Astrocyte (in vitro differentiated cells and primary cell): ENCODE measurements around the gene SIN3B. TPM values are rescaled to one million over a fixed set of nuclear protein-coding genes. Genes with fewer than 3 reads are reported as not detected.

Experiments used
- DNase-seq: peaks from one replicate; pipeline ENCODE4 v3.0.0-alpha.2; 2010; ENCODE audit warnings: low read depth
- FAIRE-seq: peaks from 2 replicates; lab custom pipeline; 2011; peaks lifted over from hg19 to GRCh38; lab: Jason Lieb, UNC
- H2AFZ ChIP-seq: 2 replicates; pipeline ENCODE4 v1.6.0; 2012; ENCODE audit warnings: low read depth, low read length, inconsistent platforms
- H3K27ac ChIP-seq: 2 replicates; pipeline ENCODE4 v1.5.1; 2011; ENCODE audit warnings: low read depth, low read length, inconsistent platforms
- H3K27me3 ChIP-seq: 2 replicates; pipeline ENCODE4 v1.6.0; 2011; ENCODE audit warnings: low read length, inconsistent platforms; ENCODE audit not compliant: insufficient read depth
- H3K36me3 ChIP-seq: 2 replicates; pipeline ENCODE4 v1.5.1; 2011; ENCODE audit warnings: low read length, inconsistent platforms; ENCODE audit not compliant: insufficient read depth
- H3K4me1 ChIP-seq: 2 replicates; pipeline ENCODE4 v1.5.1; 2011; ENCODE audit warnings: low read length, inconsistent platforms; ENCODE audit not compliant: insufficient read depth
- H3K4me2 ChIP-seq: 2 replicates; pipeline ENCODE4 v1.6.0; 2012; ENCODE audit warnings: low read length, inconsistent platforms
- H3K4me3 ChIP-seq: 2 replicates; pipeline ENCODE4 v1.5.1; 2011; ENCODE audit warnings: low read depth, mild to moderate bottlenecking, low read length, inconsistent platforms; ENCODE audit not compliant: insufficient read depth
- H3K79me2 ChIP-seq: 2 replicates; pipeline ENCODE4 v1.6.0; 2012; ENCODE audit warnings: mild to moderate bottlenecking, low read length, inconsistent platforms; ENCODE audit not compliant: insufficient read depth
- H3K9ac ChIP-seq: 2 replicates; pipeline ENCODE4 v1.6.0; 2012; ENCODE audit warnings: mild to moderate bottlenecking, low read length, inconsistent platforms
- H3K9me3 ChIP-seq: 2 replicates; pipeline ENCODE4 v1.5.1; 2012; ENCODE audit warnings: low read depth, mild to moderate bottlenecking, low read length, inconsistent platforms; ENCODE audit not compliant: insufficient read depth
- H4K20me1 ChIP-seq: 2 replicates; pipeline ENCODE4 v1.6.0; 2012; ENCODE audit warnings: low read length, inconsistent platforms; ENCODE audit not compliant: insufficient read depth
- H3K27ac Mint-ChIP-seq: one replicate; pipeline ENCODE4 v1.8.0; 2021; ENCODE audit warnings: mild to moderate bottlenecking, mixed read lengths; ENCODE audit not compliant: unreplicated experiment
- H3K27me3 Mint-ChIP-seq: one replicate; pipeline ENCODE4 v1.8.0; 2021; ENCODE audit warnings: low read depth, mixed read lengths; ENCODE audit not compliant: unreplicated experiment
- H3K36me3 Mint-ChIP-seq: one replicate; pipeline ENCODE4 v1.8.0; 2021; ENCODE audit warnings: low read depth, mixed read lengths; ENCODE audit not compliant: unreplicated experiment
- H3K4me1 Mint-ChIP-seq: one replicate; pipeline ENCODE4 v1.8.0; 2021; ENCODE audit warnings: low read depth, mixed read lengths; ENCODE audit not compliant: unreplicated experiment
- H3K4me3 Mint-ChIP-seq: one replicate; pipeline ENCODE4 v1.8.0; 2021; ENCODE audit warnings: mild to moderate bottlenecking, moderate library complexity, mixed read lengths; ENCODE audit not compliant: unreplicated experiment
- H3K9me3 Mint-ChIP-seq: one replicate; pipeline ENCODE4 v1.8.0; 2021; ENCODE audit warnings: mild to moderate bottlenecking, mixed read lengths; ENCODE audit not compliant: unreplicated experiment
- CTCF ChIP-seq: IDR thresholded peaks from 2 replicates; pipeline ENCODE4 v1.5.1; 2011; ENCODE audit warnings: low read depth, mild to moderate bottlenecking, inconsistent platforms, low read length, moderate library complexity; ENCODE audit not compliant: insufficient read depth
- EZH2 ChIP-seq: IDR thresholded peaks from 2 replicates; pipeline ENCODE4 v1.6.1; 2012; ENCODE audit warnings: mild to moderate bottlenecking, low read length, inconsistent platforms; ENCODE audit not compliant: insufficient read depth
- total RNA-seq: library from RNA; stranded (reverse); gene quantifications from 2 replicates; pipeline ENCODE4 v1.2.1, GENCODE V29; 2021

The SIN3B gene
- total RNA-seq, 1 donor from 2014 or later = 86.1 TPM

GRCh38 chr19:16841391-16841926 lies 12.3 kb downstream of the SIN3B start:
- peaks cover 42% of the 10 kb centered on the region for H3K36me3 ChIP-seq
- H3K36me3 Mint-ChIP-seq = peaks cover 38% of the 10 kb centered on the region
- no peak for FAIRE-seq

GRCh38 chr19:16846901-16847300 lies 17.7 kb downstream of the SIN3B start:
- no peak for FAIRE-seq
- H3K79me2 ChIP-seq = peaks cover 23% of the 10 kb centered on the region

More at GRCh38 chr19:16841391-16841926, 12.3 kb downstream of the SIN3B start:
- no peak for DNase-seq
- H3K4me1 ChIP-seq = no peaks in the 10 kb centered on the region
- H3K27me3 ChIP-seq = no peaks in the 10 kb centered on the region
- H2AFZ ChIP-seq = no peak overlapping the region
- peaks cover 90% of the 10 kb centered on the region for H4K20me1 ChIP-seq
- no peaks in the 10 kb centered on the region for H3K9me3 ChIP-seq
- Mint-ChIP-seq H3K4me3 (no peak overlapping the region), H3K27ac (no peak overlapping the region), H3K9me3 (peaks cover 3% of the 10 kb centered on the region), H3K4me1 (peaks cover 5% of the 10 kb centered on the region), H3K27me3 (no peaks in the 10 kb centered on the region)
- H3K9ac ChIP-seq = no peak overlapping the region
- no peak overlapping the region for H3K4me2 ChIP-seq
- TF ChIP-seq CTCF (no peak), EZH2 (no peak)
- H3K27ac ChIP-seq = no peak overlapping the region
- H3K79me2 ChIP-seq = peaks cover 45% of the 10 kb centered on the region
- no peak overlapping the region for H3K4me3 ChIP-seq

More at GRCh38 chr19:16846901-16847300, 17.7 kb downstream of the SIN3B start:
- peaks cover 3% of the 10 kb centered on the region for H3K9me3 Mint-ChIP-seq
- no peak overlapping the region for H3K27ac Mint-ChIP-seq
- peaks cover 29% of the 10 kb centered on the region for H3K36me3 Mint-ChIP-seq
- Histone ChIP-seq H3K4me2 (no peak overlapping the region), H3K27me3 (no peaks in the 10 kb centered on the region), H4K20me1 (peaks cover 80% of the 10 kb centered on the region), H3K4me1 (peaks cover 23% of the 10 kb centered on the region), H3K36me3 (peaks cover 31% of the 10 kb centered on the region), H3K9ac (no peak overlapping the region), H3K9me3 (no peaks in the 10 kb centered on the region), H2AFZ (no peak overlapping the region), H3K27ac (no peak overlapping the region), H3K4me3 (no peak overlapping the region)
- no peaks in the 10 kb centered on the region for H3K27me3 Mint-ChIP-seq
- no peak for TF ChIP-seq EZH2
- TF ChIP-seq CTCF = no peak
- DNase-seq = no peak
- H3K4me1 Mint-ChIP-seq = peaks cover 11% of the 10 kb centered on the region
- no peak overlapping the region for H3K4me3 Mint-ChIP-seq
